CD14-positive monocyte (primary cell): Measurements from ENCODE around the gene EXT2. TPM values are rescaled to one million over a fixed set of nuclear protein-coding genes. Genes with fewer than 3 reads are reported as not detected.

Source experiments
- DNase-seq, 3 donors: peaks; one replicate each; pipeline ENCODE4 v3.0.0-alpha.2; 2011 to 2022
- H2AFZ ChIP-seq: 2 replicates; pipeline ENCODE4 v1.6.0; 2012; ENCODE audit warnings: mild to moderate bottlenecking, low read depth, low read length, inconsistent platforms; ENCODE audit not compliant: insufficient read depth, poor library complexity, severe bottlenecking
- H3K27ac ChIP-seq, 2 donors: 1 replicate in 1 of 2; 2 replicates in 1 of 2; pipeline ENCODE4 v1.5.1; 2012 to 2013; ENCODE audit warnings: low read length in 2 of 2, control low read depth in 1 of 2, inconsistent platforms in 1 of 2, low read depth in 1 of 2, mild to moderate bottlenecking in 1 of 2
- H3K27me3 ChIP-seq, 2 donors: one replicate each; pipeline versions ENCODE4 v1.6.0 to v1.6.1; 2011 to 2013; ENCODE audit warnings: low read length in 2 of 2; ENCODE audit not compliant: control insufficient read depth in 2 of 2, insufficient read depth in 2 of 2
- H3K36me3 ChIP-seq, 2 donors: replicated peaks in 1 of 2; 1 replicate in 1 of 2; 2 replicates in 1 of 2; pipeline versions ENCODE4 v1.5.1 to v1.6.1; 2012 to 2013; ENCODE audit warnings: low read length in 2 of 2, control low read depth in 1 of 2, inconsistent platforms in 1 of 2, mild to moderate bottlenecking in 1 of 2; ENCODE audit not compliant: insufficient read depth in 2 of 2, control insufficient read depth in 1 of 2
- H3K4me1 ChIP-seq, 2 donors: 1 replicate in 1 of 2; 2 replicates in 1 of 2; pipeline versions ENCODE4 v1.5.1 to v1.6.1; 2012 to 2013; ENCODE audit warnings: low read length in 2 of 2, control low read depth in 1 of 2, inconsistent platforms in 1 of 2, mild to moderate bottlenecking in 1 of 2, moderate library complexity in 1 of 2; ENCODE audit not compliant: insufficient read depth in 2 of 2, control insufficient read depth in 1 of 2
- H3K4me2 ChIP-seq: replicated peaks from 2 replicates; pipeline ENCODE3; 2012; ENCODE audit warnings: low read length, moderate library complexity, mild to moderate bottlenecking; ENCODE audit not compliant: poor library complexity, severe bottlenecking; ENCODE audit errors: extremely low read depth
- H3K4me3 ChIP-seq, 3 experiments: fragments of 200-600 bp in 1 of 3; sonication (generic) in 1 of 3; replicated peaks in 1 of 3; 1 replicate in 2 of 3; 2 replicates in 1 of 3; pipeline ENCODE4 v1.5.1; 2011 to 2013; ENCODE audit warnings: low read length in 3 of 3, mild to moderate bottlenecking in 3 of 3, control low read depth in 2 of 3, low read depth in 2 of 3, inconsistent platforms in 1 of 3, moderate library complexity in 1 of 3
- H3K79me2 ChIP-seq: 2 replicates; pipeline ENCODE4 v1.6.0; 2012; ENCODE audit warnings: mild to moderate bottlenecking, control low read depth, inconsistent platforms, low read length, moderate library complexity; ENCODE audit not compliant: insufficient read depth
- H3K9ac ChIP-seq: 2 replicates; pipeline ENCODE4 v1.6.0; 2017; ENCODE audit warnings: low read length, mild to moderate bottlenecking; ENCODE audit not compliant: insufficient read depth, poor library complexity, severe bottlenecking
- H3K9me3 ChIP-seq, 2 donors: replicated peaks in 1 of 2; 1 replicate in 1 of 2; 2 replicates in 1 of 2; pipeline versions ENCODE4 v1.5.1 to v1.6.1; 2012 to 2013; ENCODE audit warnings: low read length in 2 of 2, control low read depth in 1 of 2; ENCODE audit not compliant: control insufficient read depth in 1 of 2, insufficient read depth in 1 of 2
- H4K20me1 ChIP-seq: 2 replicates; pipeline ENCODE4 v1.6.0; 2012; ENCODE audit warnings: mild to moderate bottlenecking, low read length, control low read depth, moderate library complexity; ENCODE audit not compliant: insufficient read depth
- H3K27ac Mint-ChIP-seq, 7 donors: one replicate each; pipeline ENCODE4 v1.8.0; 2020; ENCODE audit warnings: mild to moderate bottlenecking in 7 of 7, mixed read lengths in 7 of 7, moderate library complexity in 6 of 7, inconsistent platforms in 2 of 7
- H3K27me3 Mint-ChIP-seq, 3 donors: one replicate each; pipeline ENCODE4 v1.8.0; 2021 to 2022; ENCODE audit warnings: low read depth in 3 of 3, mild to moderate bottlenecking in 3 of 3, mixed read lengths in 3 of 3, moderate library complexity in 3 of 3, inconsistent platforms in 1 of 3
- H3K36me3 Mint-ChIP-seq, 2 donors: one replicate each; pipeline ENCODE4 v1.8.0; 2020; ENCODE audit warnings: mixed read lengths in 2 of 2, inconsistent platforms in 1 of 2, mild to moderate bottlenecking in 1 of 2
- H3K4me1 Mint-ChIP-seq: one replicate; pipeline ENCODE4 v1.8.0; 2020; ENCODE audit warnings: mild to moderate bottlenecking, mixed read lengths
- H3K4me3 Mint-ChIP-seq, 2 donors: one replicate each; pipeline ENCODE4 v1.8.0; 2020; ENCODE audit warnings: mild to moderate bottlenecking in 2 of 2, mixed read lengths in 2 of 2, moderate library complexity in 1 of 2
- H3K9me3 Mint-ChIP-seq, 7 donors: one replicate each; pipeline ENCODE4 v1.8.0; 2020 to 2022; ENCODE audit warnings: mixed read lengths in 7 of 7, mild to moderate bottlenecking in 6 of 7, moderate library complexity in 6 of 7, inconsistent platforms in 2 of 7
- WGBS: methylation state at CpG from one replicate; pipeline ENCODE4 v1.1.5; 2013; ENCODE audit warnings: missing lambda C conversion rate; ENCODE audit not compliant: insufficient coverage; 5-methylcytosine and 5-hydroxymethylcytosine counted together
- intact Hi-C, 2 donors: fragments of 100-400 bp; cut with micrococcal nuclease; formaldehyde crosslinking; loops; one replicate each; pipeline versions ENCODE4 v1.15.0 to v1.15.1; 2023
- polyA plus RNA-seq, 3 donors: library from polyadenylated mRNA; depleted of rRNA in 1 of 3; unstranded in 2 of 3; stranded (reverse) in 1 of 3; fragments of 300-500 nt in 2 of 3; fragments of >200 nt in 1 of 3; fragmentation: Illumina TruSeq in 2 of 3; gene quantifications; 1 replicate in 2 of 3; 2 replicates in 1 of 3; pipeline ENCODE4 v1.2.3, GENCODE V29; 2012 to 2021
- TF ChIP-seq, protein P1 (sequence below): fragments of 200-600 bp; IDR thresholded peaks from one replicate; pipeline ENCODE4 v1.8.0; 2022; ENCODE audit warnings: antibody characterized with exemption, mild to moderate bottlenecking

The EXT2 gene
- polyA plus RNA-seq, 3 donors: 17.2 to 41.1 (median 34.2) TPM

DNA sequence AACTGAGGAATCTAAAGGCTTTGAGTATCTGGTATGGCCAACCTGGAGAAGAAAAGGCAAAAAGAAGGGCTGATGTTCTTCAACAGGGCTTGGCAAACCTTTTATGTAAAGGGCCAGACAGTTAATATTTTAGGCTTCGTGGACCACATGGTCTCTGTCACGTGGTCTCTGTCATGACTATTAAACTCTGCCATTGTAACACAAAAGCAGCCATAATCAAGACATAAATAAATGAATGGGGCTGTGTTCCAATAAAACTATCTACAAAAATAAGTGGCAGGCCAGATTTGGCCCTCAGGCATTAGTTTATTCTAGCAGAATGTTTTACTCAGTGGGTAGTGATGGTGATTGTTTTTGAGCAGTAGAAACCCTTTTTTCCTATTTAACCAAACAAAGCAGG is 48.2 kb upstream of the EXT2 start:
- Mint-ChIP-seq H3K27ac (no peak overlapping the region), H3K4me3 (no peak overlapping the region), H3K27me3 (peaks cover 3 to 7% (median 5%) of the 10 kb centered on the region in 3 donors), H3K36me3 (no peaks in the 10 kb centered on the region), H3K4me1 (no peaks in the 10 kb centered on the region), H3K9me3 (peaks cover 0 to 8% (median 0%) of the 10 kb centered on the region in 7 donors)
- DNase-seq: no peak
- TF ChIP-seq, protein P1, sequence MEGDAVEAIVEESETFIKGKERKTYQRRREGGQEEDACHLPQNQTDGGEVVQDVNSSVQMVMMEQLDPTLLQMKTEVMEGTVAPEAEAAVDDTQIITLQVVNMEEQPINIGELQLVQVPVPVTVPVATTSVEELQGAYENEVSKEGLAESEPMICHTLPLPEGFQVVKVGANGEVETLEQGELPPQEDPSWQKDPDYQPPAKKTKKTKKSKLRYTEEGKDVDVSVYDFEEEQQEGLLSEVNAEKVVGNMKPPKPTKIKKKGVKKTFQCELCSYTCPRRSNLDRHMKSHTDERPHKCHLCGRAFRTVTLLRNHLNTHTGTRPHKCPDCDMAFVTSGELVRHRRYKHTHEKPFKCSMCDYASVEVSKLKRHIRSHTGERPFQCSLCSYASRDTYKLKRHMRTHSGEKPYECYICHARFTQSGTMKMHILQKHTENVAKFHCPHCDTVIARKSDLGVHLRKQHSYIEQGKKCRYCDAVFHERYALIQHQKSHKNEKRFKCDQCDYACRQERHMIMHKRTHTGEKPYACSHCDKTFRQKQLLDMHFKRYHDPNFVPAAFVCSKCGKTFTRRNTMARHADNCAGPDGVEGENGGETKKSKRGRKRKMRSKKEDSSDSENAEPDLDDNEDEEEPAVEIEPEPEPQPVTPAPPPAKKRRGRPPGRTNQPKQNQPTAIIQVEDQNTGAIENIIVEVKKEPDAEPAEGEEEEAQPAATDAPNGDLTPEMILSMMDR: no peak
- no peak overlapping the region for H3K4me3 ChIP-seq
- no peak overlapping the region for H2AFZ ChIP-seq
- H3K36me3 ChIP-seq: no peaks in the 10 kb centered on the region
- H3K9ac ChIP-seq: no peak overlapping the region
- WGBS: no CpG with 5 or more reads among the region's 2 CpGs
- H3K27ac ChIP-seq: no peak overlapping the region
- no peaks in the 10 kb centered on the region for H3K79me2 ChIP-seq
- intact Hi-C loops: no loop called here
- no peaks in the 10 kb centered on the region for H3K9me3 ChIP-seq
- H3K4me2 ChIP-seq: no peak overlapping the region
- H3K27me3 ChIP-seq: no peaks in the 10 kb centered on the region
- H4K20me1 ChIP-seq: no peaks in the 10 kb centered on the region
- no peaks in the 10 kb centered on the region for H3K4me1 ChIP-seq

DNA sequence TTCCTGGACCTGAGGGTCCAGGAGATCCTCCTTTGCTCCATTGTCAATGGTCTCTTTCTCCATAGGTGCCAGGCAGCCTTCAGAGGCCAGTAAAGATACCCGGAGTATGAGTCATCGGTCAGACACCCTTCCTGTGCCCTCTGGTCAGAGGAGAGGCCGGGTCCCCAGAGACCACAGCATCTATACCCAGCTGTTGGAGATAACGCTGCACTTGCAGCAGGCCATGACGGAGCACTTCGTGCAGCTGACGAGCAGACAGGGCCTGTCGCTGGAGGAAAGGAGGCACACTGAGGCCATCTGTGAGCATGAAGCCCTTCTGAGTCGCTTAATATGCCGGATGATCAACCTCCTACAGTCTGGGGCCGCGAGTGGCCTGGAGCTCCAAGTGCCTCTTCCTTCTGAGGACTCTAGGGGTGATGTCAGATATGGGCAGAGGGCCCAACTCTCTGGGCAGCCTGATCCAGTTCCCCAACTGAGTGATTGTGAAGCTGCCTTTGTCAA is 47.5 kb upstream of the EXT2 start, which contains the start of gene ACCSL:
Gene ACCSL, plus strand, starts transcription at position 51 of the 501 bp plus-strand sequence. Its CDS starts 56 bp downstream, at position 107.
- no peak for DNase-seq
- Histone ChIP-seq H3K36me3 (no peaks in the 10 kb centered on the region), H3K9me3 (no peaks in the 10 kb centered on the region), H3K4me1 (no peaks in the 10 kb centered on the region), H3K9ac (no peak within 1 kb of the TSS), H4K20me1 (no peaks in the 10 kb centered on the region), H3K4me3 (no peak within 1 kb of the TSS), H3K27me3 (no peaks in the 10 kb centered on the region), H2AFZ (no peak within 1 kb of the TSS), H3K27ac (no peak within 1 kb of the TSS), H3K79me2 (no peaks in the 10 kb centered on the region), H3K4me2 (no peak within 1 kb of the TSS)
- no peak within 1 kb of the TSS for H3K4me3 Mint-ChIP-seq
- no peak within 1 kb of the TSS for H3K27ac Mint-ChIP-seq
- H3K9me3 Mint-ChIP-seq: peaks cover 0 to 8% (median 0%) of the 10 kb centered on the region in 7 donors
- TF ChIP-seq, protein P1: no peak
- H3K4me1 Mint-ChIP-seq: no peaks in the 10 kb centered on the region
- WGBS: 96% methylated on average over 8 of the region's 12 CpGs
- H3K36me3 Mint-ChIP-seq: no peaks in the 10 kb centered on the region
- peaks cover 0 to 4% (median 3%) of the 10 kb centered on the region in 3 donors for H3K27me3 Mint-ChIP-seq
- intact Hi-C loops: no loop called here
